NCI-H187 (cell line): Measurements from ENCODE around the gene SLC6A18.
A peak's percentile ranks its signal among the peaks of the same experiment; 100 is the strongest.
"Not testable (repeated sequence)": the region's sequence is repeated elsewhere in the genome, so short reads cannot be mapped to it uniquely, and the experiment has no call there.

Source experiments
- DNase-seq, 2 experiments: peaks; one replicate each; lab custom pipeline; 2025; lab: John Stamatoyannopoulos, UW

Gene SLC6A18

DNA sequence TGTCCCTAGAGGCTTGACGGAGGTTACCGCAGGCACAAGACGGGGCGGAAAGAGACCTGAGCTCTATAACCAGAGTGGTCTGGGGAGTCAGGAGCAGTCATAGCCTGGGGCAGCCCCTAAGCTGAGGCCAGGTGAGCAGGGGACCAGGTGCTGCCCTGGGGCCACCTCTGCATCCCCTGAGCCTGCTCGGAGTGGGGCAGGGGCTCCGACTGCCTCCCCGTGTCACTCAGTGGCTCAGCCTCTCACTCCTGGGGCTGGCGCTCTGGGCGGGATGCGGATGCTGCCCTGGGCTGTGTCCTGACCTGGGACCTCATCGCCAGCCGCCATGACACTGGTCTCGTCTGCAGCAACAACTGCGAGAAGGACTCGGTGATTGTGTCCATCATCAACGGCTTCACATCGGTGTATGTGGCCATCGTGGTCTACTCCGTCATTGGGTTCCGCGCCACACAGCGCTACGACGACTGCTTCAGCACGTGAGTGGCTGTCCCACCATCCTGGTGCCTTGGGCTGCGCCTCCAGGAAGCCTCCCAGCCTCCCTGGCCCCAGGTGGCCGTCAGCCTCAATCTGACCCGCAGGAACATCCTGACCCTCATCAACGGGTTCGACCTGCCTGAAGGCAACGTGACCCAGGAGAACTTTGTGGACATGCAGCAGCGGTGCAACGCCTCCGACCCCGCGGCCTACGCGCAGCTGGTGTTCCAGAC, 8.8 kb upstream of the SLC6A18 start:
- DNase-seq, result no peak

DNA sequence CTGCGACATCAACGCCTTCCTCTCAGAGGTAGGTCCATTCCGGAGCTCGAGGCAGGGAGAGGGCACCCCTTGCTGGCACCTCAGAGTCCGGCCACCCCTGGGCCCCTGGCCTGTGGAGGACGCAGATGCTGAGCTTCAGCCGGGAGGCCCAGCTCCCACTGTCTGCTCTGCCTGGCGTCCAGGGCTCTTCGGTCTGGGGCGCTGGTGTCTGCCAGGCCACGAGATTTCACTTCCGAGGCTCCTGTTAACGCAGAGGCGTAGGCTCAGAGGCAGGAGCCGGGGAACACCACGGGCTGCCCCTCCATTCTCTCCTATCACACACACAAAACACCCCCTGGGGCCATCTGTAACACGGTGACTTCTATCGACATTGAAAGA, 8.3 kb upstream of the SLC6A18 start:
- no peak for DNase-seq

DNA sequence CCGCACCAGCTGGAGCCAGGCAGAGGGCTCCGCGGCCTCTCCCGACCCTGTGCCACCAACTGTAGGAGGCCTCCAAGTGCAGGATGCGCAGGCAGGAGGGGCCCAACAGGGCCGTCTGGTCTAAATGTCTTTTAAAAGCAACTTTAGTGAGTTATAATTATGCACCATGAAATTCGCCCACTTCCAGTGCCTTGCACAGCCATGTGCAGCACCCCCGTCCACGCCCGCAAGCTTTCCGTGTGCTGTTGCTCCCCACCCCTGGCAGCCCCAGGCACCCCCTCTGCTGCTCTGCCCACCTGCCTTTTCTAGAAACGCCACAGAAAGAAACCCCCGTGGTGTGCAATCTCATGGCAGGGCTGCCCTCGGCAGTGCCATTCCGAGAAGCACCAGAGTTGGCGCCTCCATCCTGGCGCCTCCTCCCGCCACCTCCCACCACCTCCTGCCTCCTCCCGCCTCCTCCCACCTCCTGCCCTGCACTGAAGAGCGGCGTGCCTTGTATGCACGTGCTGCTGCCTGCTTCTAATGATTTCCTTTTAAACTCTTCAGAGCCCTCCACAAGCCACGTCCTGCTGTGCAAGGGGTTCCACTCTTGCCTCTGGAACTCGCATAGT, 7.5 kb upstream of the SLC6A18 start:
- DNase-seq, result no peak

DNA sequence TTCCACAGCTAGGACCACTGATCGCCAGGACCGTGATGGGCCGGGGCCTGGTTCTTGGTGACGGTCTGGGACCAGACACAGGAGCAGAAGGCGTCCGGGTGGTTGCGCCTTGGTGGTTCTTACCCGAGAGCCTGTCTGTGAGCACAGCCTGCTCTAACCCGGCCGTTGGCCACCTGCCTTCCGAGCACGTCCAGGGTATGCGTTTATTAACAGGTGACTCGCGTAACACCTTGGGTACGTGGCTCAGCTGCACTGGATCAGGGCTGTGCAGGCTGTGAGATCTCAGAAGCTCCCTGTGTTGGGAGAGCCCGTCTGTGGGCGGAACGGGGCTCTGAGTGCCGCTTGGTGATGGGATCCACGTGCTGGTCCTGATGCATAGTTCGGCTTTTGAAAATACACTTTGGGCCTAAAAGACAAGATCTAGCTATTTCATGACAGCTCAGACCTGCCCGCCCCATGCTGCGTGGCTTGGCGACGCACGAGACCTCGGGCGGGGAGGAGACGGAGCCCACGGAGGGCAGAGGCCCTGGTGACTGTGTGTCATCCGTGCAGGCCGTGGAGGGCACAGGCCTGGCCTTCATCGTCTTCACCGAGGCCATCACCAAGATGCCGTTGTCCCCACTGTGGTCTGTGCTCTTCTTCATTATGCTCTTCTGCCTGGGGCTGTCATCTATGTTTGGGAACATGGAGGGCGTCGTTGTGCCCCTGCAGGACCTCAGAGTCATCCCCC, 6.7 kb upstream of the SLC6A18 start:
- no peak for DNase-seq

DNA sequence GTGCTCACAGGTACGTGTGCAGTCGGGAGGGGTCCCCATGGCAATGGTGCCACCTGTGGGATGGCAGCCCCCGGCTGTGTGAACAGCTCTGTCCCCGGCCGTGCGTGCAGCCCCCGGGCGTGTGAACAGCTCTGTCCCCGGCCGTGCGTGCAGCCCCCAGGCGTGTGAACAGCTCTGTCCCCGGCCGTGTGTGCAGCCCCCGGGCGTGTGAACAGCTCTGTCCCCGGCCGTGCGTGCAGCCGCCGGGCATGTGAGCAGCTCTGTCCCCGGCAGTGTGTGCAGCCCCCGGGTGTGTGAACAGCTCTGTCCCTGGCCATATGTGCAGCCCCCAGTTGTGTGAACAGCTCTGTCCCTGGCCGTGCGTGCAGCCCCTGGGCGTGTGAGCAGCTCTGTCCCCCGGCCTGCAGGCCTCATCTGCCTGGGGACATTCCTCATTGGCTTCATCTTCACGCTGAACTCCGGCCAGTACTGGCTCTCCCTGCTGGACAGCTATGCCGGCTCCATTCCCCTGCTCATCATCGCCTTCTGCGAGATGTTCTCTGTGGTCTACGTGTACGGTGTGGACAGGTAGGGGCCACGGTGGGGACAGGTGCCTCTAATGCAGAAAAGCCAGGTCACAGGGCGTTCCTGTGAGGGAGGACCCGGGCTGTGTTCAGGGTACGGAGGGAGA, 5.9 kb upstream of the SLC6A18 start:
- DNase-seq, result no peak

DNA sequence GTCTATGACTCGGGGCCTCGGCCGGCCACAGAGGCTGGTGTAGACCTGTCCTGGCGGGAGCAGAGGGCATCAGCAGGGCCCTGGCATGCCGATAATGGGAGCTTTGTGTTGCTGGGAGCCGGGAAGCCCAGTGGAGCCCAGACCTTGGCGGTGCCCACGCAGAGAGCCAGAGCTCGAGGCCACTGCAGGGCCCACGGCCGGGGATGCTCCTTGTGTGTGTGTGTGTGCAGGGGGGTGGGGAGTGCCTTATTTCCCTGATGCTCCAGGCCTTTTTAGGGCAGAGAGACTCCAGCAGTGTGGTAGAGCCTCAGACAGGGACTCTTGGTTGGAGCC, 5.4 kb upstream of the SLC6A18 start:
- no peak for DNase-seq

DNA sequence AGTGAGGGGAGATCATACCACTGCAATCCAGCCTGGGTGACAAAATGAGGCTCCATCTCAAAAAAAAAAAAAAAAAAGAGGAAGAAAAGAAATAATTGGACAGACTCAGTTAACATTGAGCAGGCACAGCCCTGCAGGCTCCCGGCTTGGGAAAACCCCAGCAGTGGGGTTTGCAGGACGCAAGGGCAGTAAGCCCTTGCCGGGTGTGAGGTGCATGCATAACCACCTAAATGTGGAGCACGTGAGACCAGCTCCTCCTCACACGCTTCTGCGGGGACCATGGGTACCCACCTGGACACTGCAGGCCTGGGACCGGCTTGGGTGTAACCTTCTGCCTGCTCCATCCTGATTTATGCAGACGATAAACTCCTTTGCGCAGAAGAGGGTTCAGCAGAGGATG, 4.8 kb upstream of the SLC6A18 start:
- no peak for DNase-seq

DNA sequence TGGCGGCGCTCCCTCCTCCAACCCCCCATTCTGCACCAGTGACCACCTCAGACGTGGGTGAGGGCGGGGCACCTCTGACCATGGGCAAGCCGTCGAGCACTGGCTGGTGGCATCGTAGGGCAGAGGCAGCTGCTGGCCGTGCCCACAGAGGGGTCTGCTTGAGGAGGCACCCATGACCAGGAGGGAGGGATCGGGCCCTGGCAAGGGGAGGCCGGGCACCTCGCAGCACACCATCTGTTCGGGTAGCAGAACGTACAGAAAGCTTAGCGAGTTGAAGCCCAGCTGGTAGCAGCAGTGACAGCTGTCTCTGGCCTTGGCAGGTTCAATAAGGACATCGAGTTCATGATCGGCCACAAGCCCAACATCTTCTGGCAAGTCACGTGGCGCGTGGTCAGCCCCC, 4.3 kb upstream of the SLC6A18 start:
- DNase-seq, result no peak

DNA sequence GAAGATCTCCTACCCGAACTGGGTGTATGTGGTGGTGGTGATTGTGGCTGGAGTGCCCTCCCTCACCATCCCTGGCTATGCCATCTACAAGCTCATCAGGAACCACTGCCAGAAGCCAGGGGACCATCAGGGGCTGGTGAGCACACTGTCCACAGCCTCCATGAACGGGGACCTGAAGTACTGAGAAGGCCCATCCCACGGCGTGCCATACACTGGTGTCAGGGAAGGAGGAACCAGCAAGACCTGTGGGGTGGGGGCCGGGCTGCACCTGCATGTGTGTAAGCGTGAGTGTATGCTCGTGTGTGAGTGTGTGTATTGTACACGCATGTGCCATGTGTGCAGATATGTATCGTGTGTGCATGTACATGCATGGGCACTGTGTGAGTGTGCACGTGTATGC, 3.5 kb upstream of the SLC6A18 start:
- DNase-seq, result no peak

DNA sequence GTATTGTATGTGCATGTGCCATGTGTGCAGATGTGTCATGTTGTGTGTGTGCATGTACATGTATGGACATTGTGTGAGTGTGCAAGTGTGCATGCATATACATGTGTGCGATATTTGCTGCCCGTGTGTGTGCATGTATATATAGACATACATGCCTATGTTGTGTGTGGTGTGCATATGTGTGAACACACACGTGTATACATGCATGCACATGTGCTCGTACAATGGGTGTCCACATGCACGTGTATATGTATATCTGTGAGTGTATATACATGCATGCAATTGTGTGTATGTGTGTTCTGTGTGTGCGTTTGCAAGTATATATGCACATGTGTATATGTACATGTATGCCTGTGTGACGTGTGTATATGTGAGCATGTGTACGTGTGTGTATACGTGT, 3.0 kb upstream of the SLC6A18 start:
- no peak for DNase-seq

DNA sequence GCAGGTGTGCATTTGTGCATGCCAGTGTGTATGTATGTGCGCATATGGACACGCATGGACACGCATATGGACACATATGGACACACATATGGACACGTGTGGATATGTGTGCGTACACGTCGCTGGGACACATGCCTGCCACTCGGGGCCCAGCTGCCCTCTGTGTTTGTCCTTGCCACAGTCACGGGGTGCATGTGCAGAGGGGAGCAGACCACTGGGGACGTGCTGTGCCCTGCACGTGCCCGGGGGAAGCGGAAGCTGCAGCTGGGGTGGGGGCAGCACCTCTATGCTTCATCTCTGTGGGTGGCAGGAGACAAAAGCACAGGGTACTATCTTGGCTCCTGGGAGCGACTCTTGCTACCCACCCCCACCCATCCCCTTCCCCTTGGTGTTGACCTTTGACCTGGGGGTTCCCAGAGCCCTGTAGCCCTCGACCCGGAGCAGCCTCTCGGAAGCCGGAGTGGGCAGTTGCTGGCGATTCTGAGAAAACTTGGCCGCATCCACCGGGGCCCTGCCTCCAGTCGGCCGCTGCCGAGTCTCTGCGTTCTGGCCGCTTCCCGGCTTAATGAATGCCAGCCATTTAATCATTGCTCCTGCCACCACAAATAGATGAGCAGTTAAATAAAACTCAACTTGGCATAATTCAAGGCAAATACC, 2.4 kb upstream of the SLC6A18 start:
- no peak for DNase-seq

DNA sequence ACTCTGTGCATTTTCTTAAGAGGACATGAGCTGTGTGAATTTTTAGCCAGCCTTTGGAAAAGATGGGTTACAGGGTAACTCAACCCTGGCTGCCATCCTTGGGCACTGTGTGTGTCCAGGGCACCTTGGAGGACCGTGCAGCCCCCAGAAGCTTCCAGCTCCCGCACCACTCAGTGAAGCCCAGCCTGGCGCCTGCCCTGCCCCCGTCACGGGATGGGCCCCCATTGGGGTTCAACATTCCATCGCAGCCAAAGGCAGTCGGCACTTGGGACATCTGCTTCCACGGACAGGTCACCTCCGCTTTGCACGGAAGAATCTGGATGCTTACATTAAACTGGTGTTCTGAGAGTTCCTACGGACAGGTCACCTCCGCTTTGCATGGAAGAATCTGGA, 1.9 kb upstream of the SLC6A18 start:
- DNase-seq, result no peak

DNA sequence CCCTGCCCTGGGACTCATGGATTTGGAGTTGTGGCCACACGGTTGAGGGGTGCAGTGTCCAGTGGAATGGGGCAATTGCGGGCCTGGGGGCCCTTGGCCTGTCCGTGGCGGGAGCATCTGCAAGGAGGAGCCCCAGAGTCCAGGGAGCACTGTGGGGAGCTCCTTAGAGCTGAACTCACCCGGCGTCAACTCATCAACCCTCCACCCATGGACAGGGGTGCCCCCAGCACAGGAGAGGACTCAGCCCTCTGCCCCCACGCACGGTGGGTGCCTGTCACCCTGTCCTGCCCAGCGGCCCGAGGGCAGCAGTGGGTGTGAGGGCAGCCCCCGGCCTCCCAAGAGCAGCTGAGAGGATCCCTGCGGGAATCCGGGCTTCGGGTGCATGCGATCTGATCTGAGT, 550 bp upstream of the SLC6A18 start:
- no peak for DNase-seq

DNA sequence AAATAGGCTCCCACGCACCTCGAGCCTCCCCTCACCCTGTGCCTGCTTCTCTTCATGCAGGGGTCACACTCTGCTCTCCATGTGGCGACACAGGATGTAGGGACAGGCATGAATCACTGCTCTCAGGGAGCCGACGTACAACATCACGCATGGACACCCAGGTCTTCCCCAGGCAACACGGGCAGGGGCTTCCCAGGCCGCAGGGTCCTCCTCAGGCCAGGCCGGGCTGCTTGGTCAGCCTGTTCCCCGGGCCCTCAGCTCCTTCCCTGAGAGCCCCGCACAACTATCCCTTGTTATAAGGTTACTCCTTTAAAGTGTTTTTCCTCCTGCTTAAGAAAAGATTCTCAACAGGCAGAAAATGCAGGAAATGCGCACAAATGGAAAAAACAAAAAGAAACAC, 1.1 kb downstream of the SLC6A18 start:
- no peak for DNase-seq

DNA sequence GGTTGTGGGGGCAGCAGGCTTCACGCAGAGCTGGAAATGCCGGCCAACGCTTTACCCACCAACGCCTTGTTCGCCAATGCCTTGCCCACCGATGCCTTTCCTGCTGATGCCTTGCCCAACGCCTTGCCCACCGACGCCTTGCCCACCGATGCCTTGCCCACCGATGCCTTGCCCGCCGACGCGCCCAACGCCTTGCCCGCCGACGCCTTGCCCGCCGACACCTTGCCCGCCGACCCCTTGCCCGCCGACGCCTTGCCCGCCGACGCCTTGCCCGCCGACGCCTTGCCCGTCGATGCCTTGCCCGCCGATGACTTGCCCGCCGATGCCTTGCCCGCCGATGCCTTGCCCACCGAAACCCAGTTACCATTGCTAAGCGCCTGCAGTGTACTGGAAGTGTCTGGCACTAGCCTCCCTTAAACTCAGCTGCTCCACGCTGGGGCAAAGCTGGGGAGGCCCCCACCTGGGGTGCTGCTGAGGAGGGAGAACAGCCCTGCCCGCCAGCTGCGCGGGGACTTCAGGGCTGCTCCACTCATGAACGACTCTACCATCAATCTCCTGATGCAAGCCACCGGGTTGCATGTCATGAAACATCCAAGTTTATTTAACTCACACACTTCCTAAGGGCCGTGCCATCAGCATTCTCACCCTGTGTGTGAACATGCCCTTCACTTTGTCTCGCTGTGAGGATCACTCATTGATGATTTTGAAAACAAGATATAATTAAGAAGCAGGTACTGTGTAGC, 1.8 kb downstream of the SLC6A18 start:
- no peak for DNase-seq

DNA sequence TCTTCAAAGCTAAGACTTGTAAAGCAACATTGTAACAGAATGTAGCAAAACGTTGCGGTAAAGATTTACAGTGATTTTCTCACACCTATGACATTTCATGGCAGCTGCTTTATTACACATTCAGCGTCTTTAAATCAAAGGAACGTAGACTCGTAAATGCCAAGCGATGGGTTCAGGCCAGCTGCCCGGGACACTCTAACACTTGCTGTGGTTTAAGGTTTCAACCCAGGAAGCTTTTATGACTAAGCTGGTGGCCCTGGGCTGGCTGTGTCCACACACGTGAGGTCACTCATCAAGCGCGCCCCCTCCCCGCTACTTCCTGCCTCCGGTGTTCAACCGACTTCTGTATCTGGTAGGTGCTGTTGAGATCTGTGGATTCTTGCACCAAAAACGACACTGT, 2.5 kb downstream of the SLC6A18 start:
- DNase-seq, result peak; percentile 23 to 27

DNA sequence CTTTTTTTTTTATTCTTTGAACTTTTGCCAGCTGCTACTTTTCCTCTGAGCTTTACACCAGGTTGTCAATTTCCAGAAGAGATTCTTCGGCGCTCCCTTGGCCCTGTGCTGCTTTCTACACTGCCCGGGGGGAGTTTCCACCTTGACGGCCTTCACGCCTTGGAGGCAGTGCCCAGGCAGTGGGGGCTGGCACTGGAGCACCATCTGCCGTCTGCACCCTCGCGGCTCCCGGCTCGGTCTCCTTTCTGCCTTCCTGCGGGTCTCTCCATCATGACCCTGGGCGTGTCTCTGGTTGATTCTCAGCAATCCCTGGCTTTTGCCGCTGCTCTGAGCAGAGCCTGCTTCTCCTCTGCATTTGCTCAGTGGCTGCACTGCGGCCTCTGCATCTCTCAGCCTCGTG, 2.9 kb downstream of the SLC6A18 start:
- no peak for DNase-seq

DNA sequence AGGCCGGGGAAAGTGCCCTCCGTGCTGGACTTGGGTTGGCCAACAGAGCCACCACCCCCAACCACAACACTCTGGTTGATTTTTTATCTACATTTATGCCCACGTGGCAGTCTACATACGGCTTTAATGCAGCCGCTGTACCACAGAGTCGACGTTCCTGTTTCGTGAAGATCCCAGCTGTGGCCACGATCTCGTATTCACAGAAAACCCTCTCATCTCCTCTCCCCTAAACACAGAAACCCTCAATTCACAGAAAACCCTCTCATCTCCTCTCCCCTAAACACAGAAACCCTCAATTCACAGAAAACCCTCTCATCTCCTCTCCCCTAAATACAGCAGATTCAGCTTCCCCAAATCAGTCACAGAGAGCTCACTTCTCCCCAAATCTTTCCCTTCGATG, 3.8 kb downstream of the SLC6A18 start:
- DNase-seq, result not testable (repeated sequence)

DNA sequence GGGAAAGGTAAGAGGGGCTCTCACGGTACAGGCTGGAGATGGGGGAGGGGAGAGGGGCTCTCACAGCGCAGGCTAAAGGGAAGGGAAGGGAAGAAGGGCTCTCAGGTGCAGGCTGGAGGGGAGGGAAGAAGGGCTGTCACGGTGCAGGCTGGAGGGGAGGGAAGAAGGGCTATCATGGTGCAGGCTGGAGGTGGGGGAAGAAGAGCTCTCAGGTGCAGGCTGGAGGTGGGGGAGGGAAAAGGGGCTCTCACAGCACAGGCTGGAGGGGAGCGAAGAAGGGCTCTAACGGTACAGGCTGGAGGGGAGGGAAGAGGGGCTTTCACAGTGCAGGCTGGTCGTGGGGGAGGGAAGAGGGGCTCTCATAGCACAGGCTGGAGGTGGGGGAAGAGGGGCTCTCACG, 4.6 kb downstream of the SLC6A18 start:
- DNase-seq, result no peak

DNA sequence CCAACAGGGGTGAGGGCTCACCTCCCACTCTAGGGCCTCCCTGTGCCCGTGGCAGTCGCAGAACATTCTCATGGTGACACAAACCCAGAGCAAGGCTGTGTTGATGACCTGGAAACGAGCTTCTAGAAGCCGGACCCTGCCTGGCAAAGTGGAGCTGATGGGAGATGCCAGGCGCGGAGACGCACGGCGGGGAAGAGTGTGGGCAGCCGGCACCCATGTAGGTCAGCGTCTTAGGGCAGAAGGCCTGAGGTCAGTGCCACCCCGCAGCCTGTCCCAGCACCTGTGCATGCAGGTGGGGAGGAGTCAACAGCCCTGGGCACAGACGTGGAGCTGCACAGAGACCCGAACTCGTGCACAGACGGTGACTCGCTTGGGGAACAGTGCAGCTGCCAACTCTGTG, 5.4 kb downstream of the SLC6A18 start:
- DNase-seq, result no peak

DNA sequence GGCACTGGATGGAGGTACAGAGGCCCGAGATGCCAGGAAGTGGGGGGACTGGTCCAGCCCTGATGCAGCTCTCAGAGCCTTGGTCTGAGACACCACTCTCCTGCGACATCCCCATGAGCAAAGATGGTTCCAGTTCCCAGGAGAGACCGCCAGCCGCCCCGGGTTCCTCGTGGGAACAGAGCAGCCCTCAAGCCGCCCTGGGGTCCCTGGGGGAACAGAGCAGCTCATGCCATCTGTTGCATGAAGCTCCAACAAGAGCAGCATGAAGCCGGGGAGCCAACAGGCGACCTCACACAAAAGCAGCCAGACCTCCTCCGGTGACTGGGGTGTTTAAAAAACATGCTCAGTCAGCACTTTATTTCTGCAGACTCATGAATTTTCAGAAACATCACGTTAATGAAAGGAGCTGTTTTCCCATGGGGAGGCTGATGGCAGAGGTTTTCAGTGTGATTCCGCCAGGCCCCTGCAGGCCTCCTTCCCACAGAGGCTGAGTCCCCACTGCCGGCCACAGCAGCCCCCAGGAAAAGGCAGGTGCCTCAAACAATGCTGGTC, 6.2 kb downstream of the SLC6A18 start:
- DNase-seq, result no peak

DNA sequence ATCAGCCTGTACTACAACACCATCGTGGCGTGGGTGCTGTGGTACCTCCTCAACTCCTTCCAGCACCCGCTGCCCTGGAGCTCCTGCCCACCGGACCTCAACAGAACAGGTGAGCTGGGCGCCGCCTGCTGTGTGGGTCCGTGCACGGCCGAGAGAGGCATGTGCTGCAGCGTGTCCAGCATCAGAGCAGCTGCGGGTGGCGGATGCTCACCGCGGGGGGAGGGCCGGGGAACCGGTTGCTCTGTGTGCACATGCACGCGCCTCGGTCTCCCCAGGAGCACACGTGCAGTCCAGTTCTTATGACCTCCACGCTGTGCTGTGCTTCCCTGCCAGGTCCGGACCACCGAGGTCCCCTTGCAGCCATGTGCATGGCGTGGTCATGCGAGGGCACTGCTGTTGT, 7.6 kb downstream of the SLC6A18 start:
- DNase-seq, result no peak
